Measurements from ENCODE around the gene EME2. TPM values are rescaled to one million over a fixed set of nuclear protein-coding genes. Genes with fewer than 3 reads are reported as not detected.
"Not testable (repeated sequence)": the region's sequence is repeated elsewhere in the genome, so short reads cannot be mapped to it uniquely, and the experiment has no call there.

Gene EME2
- 10 to 100 TPM in 2 of 8 experiments, 1 to 10 TPM in 6; 4.6 to 21.1 (median 6.4) TPM for total RNA-seq

DNA sequence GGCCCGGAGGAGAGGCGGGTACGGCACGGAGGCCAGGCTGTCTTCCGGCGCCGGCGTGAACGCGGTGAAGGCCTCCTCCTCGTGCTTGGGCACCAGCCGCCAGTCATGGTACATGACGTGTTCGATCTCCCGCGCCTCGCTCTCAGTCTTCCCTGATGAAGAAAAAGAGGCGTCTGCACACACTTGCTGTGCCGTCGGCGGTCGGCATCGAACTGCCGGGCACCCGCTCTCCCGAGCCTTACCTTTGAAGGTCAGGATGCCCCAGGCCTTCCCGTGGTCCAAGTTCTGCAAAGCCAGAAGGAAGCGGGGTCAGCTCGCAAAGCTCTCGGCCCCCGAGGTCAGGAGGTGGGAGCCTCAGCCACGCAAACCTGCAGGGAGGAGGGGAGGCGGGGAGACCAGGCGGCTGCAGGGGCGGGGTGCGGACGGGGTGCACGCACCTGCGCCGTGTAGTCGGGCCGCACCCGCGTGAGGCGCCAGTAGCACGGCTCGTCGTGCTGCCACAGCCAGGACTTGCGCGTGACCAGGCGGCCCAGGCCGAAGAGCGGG is at the start of gene EME2:
EME2 (plus strand) TSS at position 449 of the 546 bp plus-strand sequence. CDS start 418 bp downstream, outside the sequence.
- 0 to 1% (median 0%) methylated on average over 3 to 21 of the region's 53 CpGs; no CpG with 5 or more reads in 2 of the 10 experiments for WGBS, 10 experiments
- peak in 7 of 8 experiments; percentile 0 to 10 (median 1) for ATAC-seq (replicated peaks in 6 of 8)
- in situ Hi-C loops (cut with MboI; ENCODE audit: low pct_unique_long_range_greater_than_20kb in 2 of 9, low sequenced_read_pairs in 9 of 9, unreplicated experiment in 9 of 9), result no loop called here
- H3K27ac ChIP-seq, result peak within 1 kb of the TSS; percentile 93 to 95
- peak within 1 kb of the TSS; percentile 73 to 96 (median 84) for H3K4me3 ChIP-seq
- peaks cover 16 to 17% of the 10 kb centered on the region in 2 donors for H3K4me1 ChIP-seq (replicated peaks in 1 of 2)

DNA sequence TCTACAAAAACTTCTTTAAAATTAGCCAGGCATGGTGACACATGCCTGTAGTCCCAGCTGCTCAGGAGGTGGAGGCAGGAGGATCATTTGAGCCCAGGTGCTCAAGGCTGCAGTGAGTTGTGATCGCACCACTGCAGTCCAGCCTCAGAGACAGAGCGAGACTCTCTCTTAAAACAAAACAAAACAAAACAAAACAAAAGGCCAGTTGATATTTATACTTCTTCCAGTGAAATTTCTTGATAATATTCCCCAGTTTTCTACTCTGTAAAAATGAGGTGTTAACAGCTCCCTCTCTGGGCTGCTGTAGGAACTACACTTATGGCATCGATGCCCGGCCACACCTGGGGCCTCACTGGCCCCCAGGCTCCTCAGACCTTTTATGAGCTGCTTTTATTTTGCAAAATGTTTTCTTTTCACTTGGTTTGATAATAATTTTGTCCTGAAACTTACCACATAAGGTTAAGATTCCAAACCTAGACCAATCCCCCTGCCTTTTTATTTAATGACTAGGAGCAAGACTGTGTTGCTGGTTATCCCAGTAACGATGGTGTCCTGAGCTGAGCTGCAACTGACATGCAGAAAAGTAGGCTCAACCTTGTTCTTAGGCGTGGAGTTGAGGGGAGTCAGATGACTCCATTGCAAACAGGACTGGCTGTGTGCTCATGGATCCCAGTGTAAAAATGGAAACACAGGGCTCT is 49.0 kb upstream of the EME2 start:
- in situ Hi-C loops (cut with MboI; ENCODE audit: low pct_unique_long_range_greater_than_20kb in 2 of 9, low sequenced_read_pairs in 9 of 9, unreplicated experiment in 9 of 9), result no loop called here
- WGBS, 10 experiments, result 40 to 84% (median 57%) methylated on average over 1 to 5 of the region's 6 CpGs; no CpG with 5 or more reads in 3 of the 10 experiments
- ATAC-seq (replicated peaks in 6 of 8), result peak in 5 of 8 experiments; percentile 11 to 75 (median 49)
- H3K27ac ChIP-seq, result no peak overlapping the region
- no peak overlapping the region for H3K4me3 ChIP-seq
- H3K4me1 ChIP-seq (replicated peaks in 1 of 2), result no peaks in the 10 kb centered on the region

GRCh38 chr16:1724491-1724890 is 48.1 kb upstream of the EME2 start:
- H3K27ac ChIP-seq, result no peak overlapping the region
- H3K4me1 ChIP-seq (replicated peaks in 1 of 2), result no peaks in the 10 kb centered on the region
- 86 to 100% (median 96%) methylated on average over 2 to 7 of the region's 12 CpGs; no CpG with 5 or more reads in 6 of the 10 experiments for WGBS, 10 experiments
- in situ Hi-C loops (cut with MboI; ENCODE audit: low pct_unique_long_range_greater_than_20kb in 2 of 9, low sequenced_read_pairs in 9 of 9, unreplicated experiment in 9 of 9), result no loop called here
- no peak for ATAC-seq (replicated peaks in 6 of 8)
- no peak overlapping the region for H3K4me3 ChIP-seq

GRCh38 chr16:1726661-1727502 is 45.7 kb upstream of the EME2 start:
- H3K4me3 ChIP-seq, result no peak overlapping the region
- WGBS, 10 experiments, result 60 to 100% (median 77%) methylated on average over 1 to 6 of the region's 32 CpGs; no CpG with 5 or more reads in 5 of the 10 experiments
- in situ Hi-C loops (cut with MboI; ENCODE audit: low pct_unique_long_range_greater_than_20kb in 2 of 9, low sequenced_read_pairs in 9 of 9, unreplicated experiment in 9 of 9), result no loop called here
- H3K4me1 ChIP-seq (replicated peaks in 1 of 2), result no peaks in the 10 kb centered on the region
- ATAC-seq (replicated peaks in 6 of 8), result no peak
- H3K27ac ChIP-seq, result no peak overlapping the region

DNA sequence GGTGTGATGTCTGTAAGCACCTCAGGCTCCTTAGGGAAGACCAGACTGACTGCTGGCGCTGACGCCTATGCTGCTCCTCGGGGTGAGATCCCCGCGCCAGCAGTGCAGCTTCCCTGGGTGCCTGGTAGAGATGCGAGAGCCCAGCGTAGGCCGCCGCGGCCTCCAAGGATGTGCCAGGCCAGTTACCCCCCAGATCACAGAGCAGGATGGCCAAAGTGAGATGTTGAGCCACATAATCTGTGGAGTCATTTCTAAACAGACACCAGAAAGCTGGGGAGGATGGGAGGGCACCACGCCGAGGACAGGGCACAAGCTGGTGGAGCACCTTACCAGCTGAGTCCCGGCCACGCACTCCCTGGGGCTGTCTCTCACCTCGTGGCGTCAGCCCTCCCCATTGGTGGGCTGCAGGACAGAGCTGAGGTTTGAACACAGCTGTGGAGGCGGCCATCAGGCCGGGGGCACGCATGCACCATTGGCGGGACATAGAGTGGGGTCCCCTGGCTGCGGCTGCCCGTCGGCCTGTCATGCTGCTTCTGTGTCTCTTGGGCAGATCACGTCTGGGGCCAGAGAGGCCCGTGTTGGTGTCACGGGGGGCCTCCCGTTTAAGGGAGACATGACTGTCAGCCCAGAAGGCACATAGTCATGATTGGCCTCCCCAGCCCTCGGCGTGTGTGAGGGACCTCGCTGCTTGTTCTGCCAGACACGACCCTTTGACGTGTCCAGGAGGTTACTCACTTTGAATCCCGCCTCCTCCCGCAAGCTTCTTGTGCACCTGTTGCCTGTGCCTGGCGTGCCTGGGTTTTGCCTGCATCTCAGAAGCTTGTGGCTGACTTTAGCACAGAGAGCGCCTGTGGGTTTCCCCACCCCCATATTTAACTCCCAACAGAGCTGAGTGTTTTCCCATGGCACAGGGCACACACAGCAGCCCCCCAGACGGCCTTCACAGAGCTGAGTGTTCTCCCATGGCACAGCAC is 44.7 kb upstream of the EME2 start:
- 80 to 100% (median 89%) methylated on average over 2 to 13 of the region's 37 CpGs; no CpG with 5 or more reads in 5 of the 10 experiments for WGBS, 10 experiments
- Histone ChIP-seq H3K27ac (no peak overlapping the region), H3K4me1 (replicated peaks in 1 of 2) (no peaks in the 10 kb centered on the region), H3K4me3 (no peak overlapping the region)
- in situ Hi-C loops (cut with MboI; ENCODE audit: low pct_unique_long_range_greater_than_20kb in 2 of 9, low sequenced_read_pairs in 9 of 9, unreplicated experiment in 9 of 9), result no loop called here
- ATAC-seq (replicated peaks in 6 of 8), result no peak

DNA sequence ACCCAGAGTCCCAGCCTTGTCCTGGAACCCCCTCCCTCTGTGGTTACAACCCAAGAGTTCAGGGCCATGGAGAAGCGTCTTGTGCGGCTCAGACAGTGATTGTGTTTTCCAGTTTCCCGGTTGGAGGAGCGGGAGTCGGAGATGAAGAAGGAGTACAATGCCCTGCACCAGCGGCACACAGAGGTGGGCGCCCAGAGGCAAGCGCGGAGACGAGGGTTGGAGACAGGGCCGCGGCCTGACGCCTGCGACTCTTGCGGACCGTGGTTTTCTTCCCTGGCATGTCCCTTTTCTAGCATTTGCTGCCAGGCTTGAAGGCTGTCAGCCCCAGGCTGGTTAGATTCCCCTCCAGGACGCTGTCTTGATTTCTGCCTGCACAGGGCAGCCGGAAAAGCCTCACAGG is 43.6 kb upstream of the EME2 start:
- no peak for ATAC-seq (replicated peaks in 6 of 8)
- WGBS, 10 experiments, result 91 to 100% methylated on average over 8 to 15 of the region's 18 CpGs; no CpG with 5 or more reads in 8 of the 10 experiments
- Histone ChIP-seq H3K4me1 (replicated peaks in 1 of 2) (no peaks in the 10 kb centered on the region), H3K27ac (no peak overlapping the region), H3K4me3 (no peak overlapping the region)
- in situ Hi-C loops (cut with MboI; ENCODE audit: low pct_unique_long_range_greater_than_20kb in 2 of 9, low sequenced_read_pairs in 9 of 9, unreplicated experiment in 9 of 9), result no loop called here

GRCh38 chr16:1729445-1729844 is 43.2 kb upstream of the EME2 start:
- Histone ChIP-seq H3K4me1 (replicated peaks in 1 of 2) (no peaks in the 10 kb centered on the region), H3K4me3 (no peak overlapping the region), H3K27ac (no peak overlapping the region)
- no peak for ATAC-seq (replicated peaks in 6 of 8)
- 40 to 100% (median 92%) methylated on average over 1 to 4 of the region's 35 CpGs; no CpG with 5 or more reads in 7 of the 10 experiments for WGBS, 10 experiments
- in situ Hi-C loops (cut with MboI; ENCODE audit: low pct_unique_long_range_greater_than_20kb in 2 of 9, low sequenced_read_pairs in 9 of 9, unreplicated experiment in 9 of 9), result no loop called here

DNA sequence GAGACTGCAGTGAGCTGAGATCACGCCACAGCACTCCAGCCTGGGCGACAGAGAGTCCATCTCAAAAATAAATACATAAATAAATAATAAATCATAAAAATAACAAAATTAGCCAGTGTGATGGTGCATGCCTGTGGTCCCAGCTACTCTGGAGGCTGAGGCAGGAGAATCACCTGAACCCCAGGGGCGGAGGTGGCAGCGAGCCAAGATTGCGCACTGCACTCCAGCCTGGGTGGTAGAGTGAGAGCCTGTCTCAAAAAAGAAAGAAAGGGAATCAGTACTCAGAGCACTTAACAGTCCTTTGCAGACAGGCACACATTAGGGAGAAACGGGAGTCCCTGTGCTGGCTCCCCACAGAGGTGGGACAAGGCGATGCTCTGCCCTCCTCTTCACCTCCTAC is 41.5 kb upstream of the EME2 start:
- in situ Hi-C loops (cut with MboI; ENCODE audit: low pct_unique_long_range_greater_than_20kb in 2 of 9, low sequenced_read_pairs in 9 of 9, unreplicated experiment in 9 of 9), result no loop called here
- no peak for ATAC-seq (replicated peaks in 6 of 8)
- 83 to 100% (median 88%) methylated on average over 1 to 4 of the region's 7 CpGs; no CpG with 5 or more reads in 1 of the 10 experiments for WGBS, 10 experiments
- H3K4me1 ChIP-seq (replicated peaks in 1 of 2), result no peaks in the 10 kb centered on the region
- H3K4me3 ChIP-seq, result no peak overlapping the region
- no peak overlapping the region for H3K27ac ChIP-seq

- ATAC-seq (replicated peaks in 6 of 8), result peak in 2 of 8 experiments; percentile 13 to 23
- in situ Hi-C loops (cut with MboI; ENCODE audit: low pct_unique_long_range_greater_than_20kb in 2 of 9, low sequenced_read_pairs in 9 of 9, unreplicated experiment in 9 of 9), result no loop called here
Observed at GRCh38 chr16:1731603-1732002, 41.0 kb upstream of the EME2 start.

DNA sequence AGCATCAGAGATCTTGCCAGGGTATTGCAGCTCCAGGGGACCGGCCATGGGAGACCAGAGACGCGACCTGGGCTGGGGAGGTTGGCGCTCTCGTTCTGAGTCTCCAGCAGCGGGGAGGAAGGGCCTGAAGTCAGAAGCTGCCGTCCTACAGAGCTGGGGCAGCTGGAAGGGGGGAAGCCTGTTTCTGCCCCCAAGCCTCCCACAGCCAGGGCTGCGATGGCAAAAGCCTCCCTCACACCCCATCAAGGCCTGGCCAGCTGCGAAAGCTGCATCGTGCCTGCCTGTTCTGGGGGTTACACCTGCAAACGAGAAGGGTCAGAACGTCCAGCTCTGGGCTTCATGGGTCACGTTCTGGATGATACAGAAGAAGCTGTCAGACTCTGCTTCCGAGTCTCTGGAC is 40.5 kb upstream of the EME2 start:
- in situ Hi-C loops (cut with MboI; ENCODE audit: low pct_unique_long_range_greater_than_20kb in 2 of 9, low sequenced_read_pairs in 9 of 9, unreplicated experiment in 9 of 9), result no loop called here
- H3K27ac ChIP-seq, result no peak overlapping the region
- WGBS, 10 experiments, result 80 to 93% (median 86%) methylated on average over 1 to 4 of the region's 14 CpGs; no CpG with 5 or more reads in 5 of the 10 experiments
- ATAC-seq (replicated peaks in 6 of 8), result peak in 3 of 8 experiments; percentile 6 to 20 (median 16)
- no peak overlapping the region for H3K4me3 ChIP-seq
- H3K4me1 ChIP-seq (replicated peaks in 1 of 2), result no peaks in the 10 kb centered on the region

More at GRCh38 chr16:1731603-1732002, 41.0 kb upstream of the EME2 start:
- 60 to 100% (median 88%) methylated on average over 1 to 6 of the region's 7 CpGs; no CpG with 5 or more reads in 5 of the 10 experiments for WGBS, 10 experiments
- H3K4me1 ChIP-seq (replicated peaks in 1 of 2), result no peaks in the 10 kb centered on the region
- H3K4me3 ChIP-seq, result no peak overlapping the region
- H3K27ac ChIP-seq, result no peak overlapping the region

- H3K4me3 ChIP-seq; in situ Hi-C loops (cut with MboI; ENCODE audit: low pct_unique_long_range_greater_than_20kb in 2 of 9, low sequenced_read_pairs in 9 of 9, unreplicated experiment in 9 of 9); H3K27ac ChIP-seq; H3K4me1 ChIP-seq (replicated peaks in 1 of 2): not testable (repeated sequence)
- WGBS, 10 experiments, result 77 to 87% (median 80%) methylated on average over 2 to 6 of the region's 21 CpGs; no CpG with 5 or more reads in 7 of the 10 experiments
- peak in 1 of 8 experiments; percentile 7 for ATAC-seq (replicated peaks in 6 of 8)
Observed at GRCh38 chr16:1732551-1732987, 40.0 kb upstream of the EME2 start.

- in situ Hi-C loops (cut with MboI; ENCODE audit: low pct_unique_long_range_greater_than_20kb in 2 of 9, low sequenced_read_pairs in 9 of 9, unreplicated experiment in 9 of 9), result no loop called here
- peak in 2 of 8 experiments; percentile 11 to 22 for ATAC-seq (replicated peaks in 6 of 8)
- WGBS, 10 experiments, result 90 to 95% methylated on average over 2 to 15 of the region's 22 CpGs; no CpG with 5 or more reads in 8 of the 10 experiments
Observed at GRCh38 chr16:1734123-1734522, 38.5 kb upstream of the EME2 start.

More at GRCh38 chr16:1734123-1734522, 38.5 kb upstream of the EME2 start:
- no peak overlapping the region for H3K27ac ChIP-seq
- no peaks in the 10 kb centered on the region for H3K4me1 ChIP-seq (replicated peaks in 1 of 2)
- H3K4me3 ChIP-seq, result no peak overlapping the region

Data from motor neuron (in vitro differentiated cells).